Measurements from ENCODE around the gene NTHL1.

The NTHL1 gene

GRCh38 chr16:2047330-2048115 is at the start of gene NTHL1, which contains the start of gene TSC2:
NTHL1 (minus strand) TSS chr16:2047834; CDS start chr16:2047823, 11 bp downstream.
TSC2 (plus strand) TSS chr16:2047985; CDS start chr16:2048616, 631 bp downstream.
- DNase-seq (ENCODE audit: low spot score) (peak; percentile 99), FAIRE-seq (peak; percentile 53)

GRCh38 chr16:2096853-2097595 is 49.4 kb upstream of the NTHL1 start:
- no peak for DNase-seq (ENCODE audit: low spot score)
- no peak for FAIRE-seq

- no peak for DNase-seq (ENCODE audit: low spot score)
- no peak for FAIRE-seq
These were observed 48.4 kb upstream of the NTHL1 start for GRCh38 chr16:2095918-2096582.

- FAIRE-seq (no peak), DNase-seq (ENCODE audit: low spot score) (no peak)
These were observed 47.8 kb upstream of the NTHL1 start for GRCh38 chr16:2095315-2095853.

- DNase-seq (ENCODE audit: low spot score) (no peak), FAIRE-seq (no peak)
These were observed 46.2 kb upstream of the NTHL1 start for GRCh38 chr16:2093793-2094192.

- DNase-seq (ENCODE audit: low spot score) = no peak
These were observed 45.2 kb upstream of the NTHL1 start for GRCh38 chr16:2092866-2093265.

GRCh38 chr16:2092256-2092620 is 44.6 kb upstream of the NTHL1 start:
- FAIRE-seq = no peak
- no peak for DNase-seq (ENCODE audit: low spot score)

More at GRCh38 chr16:2092866-2093265, 45.2 kb upstream of the NTHL1 start:
- FAIRE-seq = no peak

GRCh38 chr16:2091547-2092255 is 44.1 kb upstream of the NTHL1 start:
- FAIRE-seq (no peak), DNase-seq (ENCODE audit: low spot score) (no peak)

DNA sequence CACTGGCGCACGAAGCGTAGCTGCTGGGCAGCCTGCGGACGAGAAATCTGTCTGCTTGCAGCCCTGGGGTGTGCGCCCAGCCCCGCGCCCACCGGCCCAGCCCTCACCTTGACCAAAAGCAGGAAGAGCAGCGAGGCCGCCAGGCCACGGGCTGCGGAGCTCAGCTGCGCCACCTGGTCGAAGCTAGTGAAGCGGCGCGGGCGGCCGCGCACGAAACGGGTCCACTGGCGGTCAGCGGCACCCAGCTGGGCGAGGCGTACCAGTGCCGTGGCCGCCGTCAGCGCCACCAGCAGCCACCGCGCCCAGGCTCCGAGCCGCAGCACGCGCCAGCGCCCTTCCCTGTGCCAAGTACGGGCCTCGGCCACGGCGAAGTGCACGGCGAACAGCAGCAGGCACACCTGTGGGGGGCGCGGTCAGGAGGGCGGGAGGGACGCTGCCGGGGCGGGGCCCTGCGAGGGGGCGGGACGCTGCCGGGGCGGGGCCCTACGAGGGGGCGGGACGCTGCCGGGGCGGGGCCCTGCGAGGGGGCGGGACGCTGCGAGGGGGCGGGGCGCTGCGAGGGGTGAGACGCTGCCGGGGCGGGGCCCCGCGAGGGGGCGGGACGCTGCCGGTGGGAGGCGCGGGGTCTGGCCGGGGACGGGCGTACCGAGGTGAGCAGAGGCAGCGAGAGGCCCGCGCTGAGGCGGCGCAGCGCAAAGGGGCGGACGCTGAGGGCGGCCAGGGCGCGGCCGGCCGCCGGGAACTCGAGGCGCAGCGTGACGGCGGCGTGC is 43.3 kb upstream of the NTHL1 start:
- DNase-seq (ENCODE audit: low spot score) (peak; percentile 40), FAIRE-seq (no peak)

DNA sequence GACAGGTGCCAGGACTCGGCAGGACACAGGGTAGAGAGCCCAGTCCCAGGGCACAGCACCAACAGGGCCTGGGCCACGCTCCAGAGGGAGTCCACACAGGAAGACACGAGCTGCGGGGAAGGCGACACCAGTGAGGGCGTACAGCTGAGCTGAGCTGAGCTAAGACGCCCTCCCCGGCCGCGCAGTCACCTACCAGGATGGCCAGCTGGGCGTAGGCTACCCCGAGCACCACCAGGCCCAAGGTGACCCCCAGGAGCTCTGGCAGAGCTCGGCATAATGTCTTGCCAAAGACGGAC is 42.8 kb upstream of the NTHL1 start:
- DNase-seq (ENCODE audit: low spot score) = no peak
- FAIRE-seq = no peak

DNA sequence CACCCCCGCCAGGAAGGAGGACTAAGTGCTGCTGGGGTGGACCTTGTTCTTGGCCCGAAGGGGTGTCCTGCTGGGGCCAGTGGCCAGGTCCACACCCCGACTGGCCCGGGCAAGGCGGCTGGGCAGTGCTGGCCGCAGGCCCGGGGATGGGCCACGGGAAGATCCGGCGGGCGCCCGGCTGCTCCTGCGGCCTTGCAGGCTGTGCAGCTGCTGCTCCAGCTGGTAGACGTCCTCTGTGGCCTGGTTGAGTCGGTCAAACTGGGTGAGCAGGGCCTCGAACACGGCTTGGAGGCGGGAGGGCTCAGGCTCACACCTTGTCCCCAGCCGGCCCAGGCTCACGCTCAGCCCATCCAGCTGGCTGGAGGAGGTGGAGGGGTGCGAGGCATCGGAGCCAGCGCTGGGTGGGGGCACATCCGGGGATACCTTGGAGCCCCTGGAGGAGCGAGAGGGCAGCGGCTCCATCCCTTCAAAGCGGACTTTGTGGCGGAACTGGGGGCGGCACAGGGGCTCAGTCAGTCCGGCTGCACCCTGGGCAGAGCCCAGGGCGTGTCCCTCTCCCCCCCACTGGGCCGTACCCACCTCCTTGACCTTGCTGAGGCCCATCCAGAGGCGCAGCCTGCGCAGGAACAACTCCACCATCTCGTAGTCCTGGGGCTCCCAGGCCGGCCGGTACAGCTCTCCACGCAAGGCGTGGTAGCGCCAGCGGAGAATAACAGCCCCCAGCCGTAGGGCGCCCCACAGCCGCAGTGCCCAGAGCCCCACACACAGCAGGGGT is 42.3 kb upstream of the NTHL1 start:
- FAIRE-seq = no peak
- no peak for DNase-seq (ENCODE audit: low spot score)

- FAIRE-seq = no peak
These were observed 41.2 kb upstream of the NTHL1 start for GRCh38 chr16:2088759-2089358.

DNA sequence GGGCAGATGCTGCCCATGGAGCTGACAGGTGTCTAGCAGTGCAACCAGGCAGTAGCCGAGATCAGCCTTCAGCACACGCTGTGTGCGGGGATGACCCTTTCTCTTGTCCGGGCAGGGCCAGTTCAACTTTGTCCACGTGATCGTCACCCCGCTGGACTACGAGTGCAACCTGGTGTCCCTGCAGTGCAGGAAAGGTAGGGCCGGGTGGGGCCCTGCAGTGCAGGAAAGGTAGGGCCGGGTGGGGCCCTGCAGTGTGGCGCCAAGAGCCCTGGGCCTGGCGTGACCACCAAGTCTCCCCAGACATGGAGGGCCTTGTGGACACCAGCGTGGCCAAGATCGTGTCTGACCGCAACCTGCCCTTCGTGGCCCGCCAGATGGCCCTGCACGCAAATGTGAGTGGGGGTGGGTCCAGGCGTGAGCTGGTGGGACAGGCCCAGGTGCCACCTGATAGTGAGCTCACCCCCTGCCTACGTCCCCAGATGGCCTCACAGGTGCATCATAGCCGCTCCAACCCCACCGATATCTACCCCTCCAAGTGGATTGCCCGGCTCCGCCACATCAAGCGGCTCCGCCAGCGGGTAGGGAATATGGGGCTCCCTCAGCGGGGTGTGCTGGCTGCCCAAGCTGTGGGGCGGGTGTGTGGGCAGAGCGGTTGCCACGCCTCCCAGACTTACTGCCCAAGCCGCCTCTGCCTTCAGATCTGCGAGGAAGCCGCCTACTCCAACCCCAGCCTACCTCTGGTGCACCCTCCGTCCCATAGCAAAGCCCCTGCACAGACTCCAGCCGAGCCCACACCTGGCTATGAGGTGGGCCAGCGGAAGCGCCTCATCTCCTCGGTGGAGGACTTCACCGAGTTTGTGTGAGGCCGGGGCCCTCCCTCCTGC is 40.4 kb upstream of the NTHL1 start:
- peak; percentile 66 for FAIRE-seq

More at GRCh38 chr16:2088759-2089358, 41.2 kb upstream of the NTHL1 start:
- DNase-seq (ENCODE audit: low spot score) = no peak

GRCh38 chr16:2086812-2087747 is 39.4 kb upstream of the NTHL1 start:
- FAIRE-seq (no peak), DNase-seq (ENCODE audit: low spot score) (no peak)

More for the DNA sequence above, 40.4 kb upstream of the NTHL1 start:
- DNase-seq (ENCODE audit: low spot score) = no peak

DNA sequence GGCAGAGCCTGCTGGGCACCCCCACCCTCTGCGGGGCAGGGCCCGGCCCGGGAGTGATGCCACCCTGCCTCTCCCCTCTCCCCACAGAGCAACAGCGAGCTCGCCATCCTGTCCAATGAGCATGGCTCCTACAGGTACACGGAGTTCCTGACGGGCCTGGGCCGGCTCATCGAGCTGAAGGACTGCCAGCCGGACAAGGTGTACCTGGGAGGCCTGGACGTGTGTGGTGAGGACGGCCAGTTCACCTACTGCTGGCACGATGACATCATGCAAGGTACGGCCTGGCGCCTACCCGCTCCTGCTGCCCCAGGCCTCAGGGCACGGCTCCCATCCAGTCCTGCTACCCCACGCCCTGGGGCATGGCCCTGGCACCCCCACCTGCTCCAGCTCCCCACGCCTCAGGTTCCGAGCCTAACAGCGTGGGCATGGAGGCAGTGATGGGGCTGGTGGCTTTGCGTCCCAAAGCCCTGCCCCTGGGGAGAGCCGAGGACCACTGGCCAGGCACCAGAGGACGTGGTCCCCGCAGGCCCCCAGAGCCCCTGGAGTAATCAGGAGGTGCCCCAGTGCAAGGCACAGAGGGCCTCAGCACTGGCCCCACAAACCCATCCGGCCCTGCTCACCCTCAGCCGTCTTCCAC is 38.6 kb upstream of the NTHL1 start:
- DNase-seq (ENCODE audit: low spot score) = no peak
- no peak for FAIRE-seq

GRCh38 chr16:2085669-2086068 is 38.0 kb upstream of the NTHL1 start:
- no peak for DNase-seq (ENCODE audit: low spot score)
- no peak for FAIRE-seq
